ENCODE data around the gene ZNF700.
A peak's percentile ranks its signal among the peaks of the same experiment; 100 is the strongest.
"Not testable (repeated sequence)": the region's sequence is repeated elsewhere in the genome, so short reads cannot be mapped to it uniquely, and the experiment has no call there.

Gene ZNF700

GRCh38 chr19:11941361-11941887, 16.5 kb downstream of the ZNF700 start:
- DNase-seq (ENCODE audit: low read depth in 2 of 2) = not testable (repeated sequence)

- DNase-seq (ENCODE audit: low read depth in 2 of 2) = no peak
Measured at GRCh38 chr19:11942008-11942842, 17.3 kb downstream of the ZNF700 start.

GRCh38 chr19:11942843-11943108, 17.9 kb downstream of the ZNF700 start:
- no peak for DNase-seq (ENCODE audit: low read depth in 2 of 2)

DNA sequence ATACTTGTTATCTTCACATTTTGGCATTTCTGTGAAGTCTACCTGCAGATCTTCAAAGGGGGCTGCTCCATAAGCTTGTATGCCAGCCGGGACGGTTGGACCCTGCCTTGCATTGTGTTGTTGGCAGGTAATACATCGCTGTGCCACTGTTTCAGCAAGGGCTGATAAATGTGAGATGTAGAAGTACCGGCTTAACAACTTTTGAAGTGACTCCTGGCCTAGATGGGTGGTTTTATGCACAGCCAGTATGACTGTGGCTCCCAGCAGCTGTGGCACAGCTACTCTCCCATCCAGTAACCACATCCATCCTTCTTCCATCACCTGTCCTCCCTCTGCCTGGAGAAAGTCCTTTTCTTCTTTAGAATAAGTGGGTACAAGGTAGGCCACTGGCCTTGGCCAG, 19.7 kb downstream of the ZNF700 start:
- DNase-seq (ENCODE audit: low read depth in 2 of 2) = no peak

GRCh38 chr19:11948646-11949045, 23.7 kb downstream of the ZNF700 start:
- DNase-seq (ENCODE audit: low read depth in 2 of 2) = no peak

GRCh38 chr19:11949201-11949600, 24.3 kb downstream of the ZNF700 start:
- DNase-seq (ENCODE audit: low read depth in 2 of 2) = no peak

DNA sequence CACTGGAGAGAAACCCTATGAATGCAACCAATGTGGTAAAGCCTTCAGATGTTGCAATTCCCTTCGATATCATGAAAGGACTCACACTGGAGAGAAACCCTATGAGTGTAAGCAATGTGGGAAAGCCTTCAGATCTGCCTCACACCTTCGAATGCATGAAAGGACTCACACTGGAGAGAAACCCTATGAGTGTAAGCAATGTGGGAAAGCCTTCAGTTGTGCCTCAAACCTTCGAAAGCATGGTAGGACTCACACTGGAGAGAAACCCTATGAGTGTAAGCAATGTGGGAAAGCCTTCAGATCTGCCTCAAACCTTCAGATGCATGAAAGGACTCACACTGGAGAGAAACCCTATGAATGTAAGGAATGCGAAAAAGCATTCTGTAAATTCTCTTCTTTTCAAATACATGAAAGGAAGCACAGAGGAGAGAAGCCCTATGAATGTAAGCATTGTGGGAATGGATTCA, 24.7 kb downstream of the ZNF700 start:
- not testable (repeated sequence) for DNase-seq (ENCODE audit: low read depth in 2 of 2)

DNA sequence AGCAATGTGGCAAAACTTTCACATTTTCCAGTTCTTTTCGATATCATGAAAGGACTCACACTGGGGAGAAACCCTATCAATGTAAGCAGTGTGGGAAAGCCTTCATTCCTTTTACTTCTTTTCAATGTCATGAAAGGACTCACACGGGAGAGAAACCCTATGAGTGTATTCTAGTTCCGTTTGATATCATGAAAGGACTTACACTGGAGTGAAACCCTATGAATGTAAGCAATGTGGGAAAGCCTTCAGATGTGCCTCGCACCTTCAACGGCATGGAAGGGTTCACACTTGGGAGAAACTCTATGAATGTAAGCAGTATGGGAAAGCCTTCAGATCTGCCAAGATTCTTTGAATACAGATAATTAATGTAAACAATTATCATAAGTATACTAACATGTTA, 25.4 kb downstream of the ZNF700 start:
- DNase-seq (ENCODE audit: low read depth in 2 of 2) = no peak

- peak in 1 of 2 experiments; percentile 30 for DNase-seq (ENCODE audit: low read depth in 2 of 2)
Measured at GRCh38 chr19:11963566-11964355, 38.9 kb downstream of the ZNF700 start.

DNA sequence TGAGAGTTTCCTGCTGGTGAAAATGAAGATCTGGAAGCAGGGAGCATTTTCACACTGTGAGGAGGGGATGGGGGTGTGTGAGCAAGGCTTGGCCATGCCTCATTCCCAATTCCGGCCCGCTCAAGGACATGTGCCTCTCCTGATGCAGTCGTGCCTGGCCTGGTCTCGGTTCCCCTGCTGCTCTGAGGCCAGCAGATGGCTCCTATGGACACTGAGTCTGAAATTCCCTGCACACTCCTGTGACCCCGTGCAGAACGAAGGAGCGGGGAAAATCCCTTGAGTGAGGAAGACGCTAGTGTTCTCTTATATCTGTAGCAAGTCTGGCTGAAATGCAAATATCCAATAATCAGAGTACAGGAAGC, 39.6 kb downstream of the ZNF700 start:
- DNase-seq (ENCODE audit: low read depth in 2 of 2) = no peak

- DNase-seq (ENCODE audit: low read depth in 2 of 2) = peak; percentile 30 to 42
Measured at GRCh38 chr19:11964858-11965645, 40.1 kb downstream of the ZNF700 start, which contains the start of gene ZNF763. TSS of gene ZNF763 (plus strand) at chr19:11965040. CDS start at chr19:11965209, 169 bp downstream.

DNA sequence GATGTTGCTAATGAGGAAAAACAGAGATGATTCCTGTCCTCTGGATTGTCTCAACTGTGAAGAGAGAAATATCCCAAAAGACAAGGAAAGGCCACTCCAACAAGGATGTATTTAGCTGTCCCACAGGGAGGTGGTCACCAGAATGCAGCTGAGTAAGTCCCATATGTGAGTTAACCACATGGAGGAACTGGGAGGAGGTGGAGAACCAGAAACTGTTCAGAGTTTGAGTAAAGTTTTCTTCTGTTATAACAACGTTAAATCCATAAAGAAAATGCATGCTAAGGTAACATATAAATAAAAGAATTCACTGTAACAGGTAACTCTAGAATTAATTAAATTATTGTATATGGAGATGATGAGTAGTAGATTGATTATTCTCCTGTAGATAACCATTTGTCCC, 45.3 kb downstream of the ZNF700 start:
- DNase-seq (ENCODE audit: low read depth in 2 of 2) = no peak

DNA sequence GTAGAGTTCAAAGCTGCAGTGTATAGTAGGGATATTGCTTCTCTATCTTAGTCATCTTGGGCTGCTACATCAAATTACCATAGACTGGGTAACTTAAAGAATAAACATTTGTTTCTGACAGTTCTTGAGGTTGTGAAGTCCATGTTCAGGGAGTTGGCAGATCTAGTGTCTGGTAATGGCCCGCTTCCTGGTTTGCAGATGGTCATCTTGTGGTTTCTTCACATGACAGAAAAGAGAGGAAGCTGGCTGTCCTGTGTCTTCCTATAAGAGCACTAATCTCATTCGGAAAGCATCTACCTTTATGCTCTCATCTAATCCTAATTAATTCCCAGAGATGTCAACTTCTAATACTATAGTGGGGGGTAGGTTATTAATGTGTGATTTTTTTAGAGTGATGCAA, 46.1 kb downstream of the ZNF700 start:
- DNase-seq (ENCODE audit: low read depth in 2 of 2) = no peak

GRCh38 chr19:11973019-11973810, 48.3 kb downstream of the ZNF700 start:
- DNase-seq (ENCODE audit: low read depth in 2 of 2) = no peak

DNA sequence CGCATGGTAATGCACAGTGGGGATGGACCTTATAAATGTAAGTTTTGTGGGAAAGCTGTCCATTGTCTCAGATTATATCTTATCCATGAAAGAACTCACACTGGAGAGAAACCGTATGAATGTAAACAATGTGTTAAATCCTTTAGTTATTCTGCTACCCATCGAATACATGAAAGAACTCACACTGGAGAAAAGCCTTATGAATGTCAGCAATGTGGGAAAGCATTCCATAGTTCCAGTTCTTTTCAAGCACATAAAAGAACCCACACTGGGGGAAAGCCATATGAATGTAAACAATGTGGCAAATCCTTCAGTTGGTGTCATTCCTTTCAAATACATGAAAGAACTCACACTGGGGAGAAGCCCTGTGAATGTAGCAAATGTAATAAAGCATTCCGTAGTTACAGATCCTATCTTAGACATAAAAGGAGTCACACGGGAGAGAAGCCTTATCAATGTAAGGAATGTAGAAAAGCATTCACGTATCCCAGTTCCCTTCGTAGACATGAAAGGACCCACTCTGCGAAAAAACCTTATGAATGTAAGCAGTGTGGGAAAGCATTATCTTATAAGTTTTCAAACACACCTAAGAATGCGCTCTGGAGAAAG, 53.7 kb downstream of the ZNF700 start:
- no peak for DNase-seq (ENCODE audit: low read depth in 2 of 2)

- no peak for DNase-seq (ENCODE audit: low read depth in 2 of 2)
Measured at GRCh38 chr19:11979527-11979926, 54.6 kb downstream of the ZNF700 start.

- DNase-seq (ENCODE audit: low read depth in 2 of 2) = no peak
Measured at GRCh38 chr19:11982526-11982925, 57.6 kb downstream of the ZNF700 start.

- no peak for DNase-seq (ENCODE audit: low read depth in 2 of 2)
Measured at GRCh38 chr19:11984986-11985385, 60.1 kb downstream of the ZNF700 start.

DNA sequence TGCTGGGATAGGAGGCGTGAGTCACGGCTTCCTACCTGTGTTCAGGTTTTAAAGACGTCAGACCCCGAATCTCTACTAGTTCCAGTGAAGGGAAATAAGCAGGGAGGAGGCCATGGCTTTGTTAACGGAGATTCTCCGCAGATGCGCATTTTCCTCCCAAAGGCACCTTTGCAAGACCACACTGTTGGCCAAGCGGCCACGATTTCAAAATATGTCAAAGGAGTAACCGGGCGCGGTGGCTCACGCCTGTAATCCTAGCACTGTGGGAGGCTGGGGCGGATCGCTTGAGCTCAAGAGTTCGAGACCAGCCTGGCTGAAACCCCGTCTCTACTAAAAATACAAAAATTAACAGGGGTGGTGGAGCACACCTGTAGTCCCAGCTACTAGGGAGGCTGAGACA, 61.8 kb downstream of the ZNF700 start:
- no peak for DNase-seq (ENCODE audit: low read depth in 2 of 2)

- peak; percentile 70 to 71 for DNase-seq (ENCODE audit: low read depth in 2 of 2)
Measured at GRCh38 chr19:11987405-11988281, 62.7 kb downstream of the ZNF700 start.
